D721Med (cell line): ENCODE data around the gene UNC79.

Experiments
- DNase-seq: peaks from one replicate; pipeline ENCODE4 v3.0.0; 2011; ENCODE audit warnings: low spot score; ENCODE audit not compliant: insufficient read length
- FAIRE-seq: peaks from 2 replicates; lab custom pipeline; 2011; peaks lifted over from hg19 to GRCh38; lab: Jason Lieb, UNC
- CTCF ChIP-seq: IDR thresholded peaks from 2 replicates; pipeline ENCODE4 v1.5.1; 2012; ENCODE audit warnings: mild to moderate bottlenecking, control low read depth; ENCODE audit not compliant: insufficient read depth; ENCODE audit errors: missing control alignments

The UNC79 gene

DNA sequence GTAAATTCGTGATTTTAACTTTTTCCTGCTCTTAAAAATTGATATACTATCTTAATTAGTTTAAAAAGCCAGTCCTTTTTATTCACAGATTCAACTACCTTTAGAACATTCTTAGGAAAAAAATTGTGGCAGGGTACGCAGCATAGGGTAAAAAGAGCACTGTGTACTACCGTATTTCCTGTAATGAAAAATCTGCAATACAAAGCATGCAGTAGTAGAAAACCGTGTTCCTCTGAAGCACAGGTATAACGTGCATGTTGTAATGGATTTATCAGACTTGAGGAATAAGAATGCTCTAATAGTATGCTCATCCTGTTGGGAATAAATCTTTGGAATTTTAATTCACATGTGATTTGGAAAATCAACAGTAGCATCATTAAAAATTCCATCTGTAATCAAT is 140.5 kb downstream of the UNC79 start:
- FAIRE-seq, result no peak

GRCh38 chr14:93579178-93579577 is 148.4 kb downstream of the UNC79 start:
- DNase-seq (no peak), FAIRE-seq (peak; percentile 58)
- TF ChIP-seq CTCF, result no peak

More for the DNA sequence above, 140.5 kb downstream of the UNC79 start:
- DNase-seq, result no peak
- no peak for TF ChIP-seq CTCF

DNA sequence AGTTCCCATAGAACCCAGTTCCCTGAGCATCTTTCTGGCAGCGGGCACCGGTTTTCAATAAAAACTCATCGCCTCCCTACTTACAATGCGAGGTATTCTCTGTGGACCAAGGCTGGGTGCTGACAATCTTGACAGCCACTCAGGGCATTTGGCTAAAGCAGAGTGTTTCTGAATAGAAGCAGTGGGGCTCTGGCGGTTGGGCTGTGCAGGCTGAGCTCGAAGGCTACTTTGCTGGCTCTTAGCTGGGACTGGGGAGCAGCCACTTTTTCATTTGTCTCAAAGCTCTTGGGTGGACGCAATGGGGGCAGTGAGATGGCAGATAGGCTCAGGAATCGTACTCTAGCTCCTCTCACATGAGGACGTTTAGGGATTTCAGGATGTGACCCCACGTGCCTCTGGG is 151.8 kb downstream of the UNC79 start:
- DNase-seq (no peak), FAIRE-seq (no peak)
- no peak for TF ChIP-seq CTCF

- FAIRE-seq (no peak), DNase-seq (no peak)
- TF ChIP-seq CTCF, result no peak
These were observed 156.6 kb downstream of the UNC79 start for GRCh38 chr14:93587330-93587729.

GRCh38 chr14:93591506-93591905 is 160.8 kb downstream of the UNC79 start:
- FAIRE-seq (no peak), DNase-seq (no peak)
- TF ChIP-seq CTCF, result no peak

DNA sequence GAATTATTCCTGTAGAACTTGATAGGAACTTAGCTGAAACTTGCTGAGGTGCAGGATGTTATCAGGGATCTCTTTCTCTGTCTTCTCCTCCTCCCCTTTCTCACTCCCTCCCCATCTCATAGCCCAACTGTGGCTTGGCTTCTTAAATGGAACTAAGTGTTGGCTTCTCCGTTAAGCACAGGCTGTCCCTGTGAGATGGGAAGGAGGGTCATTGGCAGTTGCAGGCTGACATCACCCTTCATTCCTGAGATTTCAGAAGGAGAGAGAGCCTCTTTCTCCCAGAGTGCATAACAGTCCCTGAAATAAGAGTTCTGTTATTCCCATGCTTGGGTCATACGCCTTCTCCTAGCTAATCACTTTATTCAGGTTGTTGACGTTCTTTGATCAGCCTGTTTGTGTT is 162.0 kb downstream of the UNC79 start:
- no peak for DNase-seq
- no peak for FAIRE-seq
- no peak for TF ChIP-seq CTCF

DNA sequence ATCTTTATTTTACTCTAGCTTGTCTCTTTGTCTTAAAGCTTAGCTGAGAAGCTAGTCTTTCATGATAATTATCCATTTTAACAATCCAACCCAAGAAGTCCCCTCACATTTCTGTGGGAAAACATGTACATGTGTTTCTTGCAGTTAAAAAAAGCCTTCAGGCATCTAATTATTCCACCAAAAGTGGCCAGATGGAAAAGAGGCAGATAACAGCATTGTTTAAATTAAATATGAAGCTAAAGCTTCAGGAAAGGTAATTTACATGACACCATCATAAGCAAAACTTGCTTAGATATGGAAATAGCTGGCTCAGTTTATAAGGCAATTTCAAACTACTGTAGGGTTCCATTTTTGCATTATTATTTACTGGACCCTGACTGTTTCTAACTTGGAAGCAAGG is 175.4 kb downstream of the UNC79 start:
- TF ChIP-seq CTCF, result no peak
- FAIRE-seq, result no peak

More for the DNA sequence above, 175.4 kb downstream of the UNC79 start:
- DNase-seq, result no peak
